ENCODE measurements around the gene MINDY4.
A peak's percentile ranks its signal among the peaks of the same experiment; 100 is the strongest.

Gene MINDY4

DNA sequence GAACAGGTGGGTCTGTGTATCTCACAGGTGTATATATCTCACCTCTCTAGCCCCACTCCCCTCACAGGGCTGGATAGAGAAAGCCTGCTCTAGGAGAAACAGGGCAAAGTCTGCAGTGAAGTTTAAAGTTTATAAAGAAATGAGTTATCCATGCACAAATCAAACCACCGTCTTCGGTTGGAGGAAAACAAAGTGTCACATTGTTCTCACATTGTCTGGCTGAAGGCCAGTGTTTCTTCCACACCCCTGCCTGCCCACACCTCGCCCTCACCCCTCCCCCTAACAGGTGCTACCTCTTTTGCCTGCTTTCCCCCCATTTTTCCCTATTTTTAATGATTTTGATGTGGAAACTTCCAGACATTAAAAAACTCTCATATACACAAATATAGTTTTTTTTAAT, 166.2 kb downstream of the MINDY4 start:
- H3K4me3 ChIP-seq (ENCODE audit: low read length) = no peak overlapping the region
- TF ChIP-seq, protein P1, sequence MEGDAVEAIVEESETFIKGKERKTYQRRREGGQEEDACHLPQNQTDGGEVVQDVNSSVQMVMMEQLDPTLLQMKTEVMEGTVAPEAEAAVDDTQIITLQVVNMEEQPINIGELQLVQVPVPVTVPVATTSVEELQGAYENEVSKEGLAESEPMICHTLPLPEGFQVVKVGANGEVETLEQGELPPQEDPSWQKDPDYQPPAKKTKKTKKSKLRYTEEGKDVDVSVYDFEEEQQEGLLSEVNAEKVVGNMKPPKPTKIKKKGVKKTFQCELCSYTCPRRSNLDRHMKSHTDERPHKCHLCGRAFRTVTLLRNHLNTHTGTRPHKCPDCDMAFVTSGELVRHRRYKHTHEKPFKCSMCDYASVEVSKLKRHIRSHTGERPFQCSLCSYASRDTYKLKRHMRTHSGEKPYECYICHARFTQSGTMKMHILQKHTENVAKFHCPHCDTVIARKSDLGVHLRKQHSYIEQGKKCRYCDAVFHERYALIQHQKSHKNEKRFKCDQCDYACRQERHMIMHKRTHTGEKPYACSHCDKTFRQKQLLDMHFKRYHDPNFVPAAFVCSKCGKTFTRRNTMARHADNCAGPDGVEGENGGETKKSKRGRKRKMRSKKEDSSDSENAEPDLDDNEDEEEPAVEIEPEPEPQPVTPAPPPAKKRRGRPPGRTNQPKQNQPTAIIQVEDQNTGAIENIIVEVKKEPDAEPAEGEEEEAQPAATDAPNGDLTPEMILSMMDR (conservative IDR thresholded peaks at IDR 0.05; ENCODE audit: low read depth, low read length) = no peak
- no peak for DNase-seq (ENCODE audit: low read depth)

DNA sequence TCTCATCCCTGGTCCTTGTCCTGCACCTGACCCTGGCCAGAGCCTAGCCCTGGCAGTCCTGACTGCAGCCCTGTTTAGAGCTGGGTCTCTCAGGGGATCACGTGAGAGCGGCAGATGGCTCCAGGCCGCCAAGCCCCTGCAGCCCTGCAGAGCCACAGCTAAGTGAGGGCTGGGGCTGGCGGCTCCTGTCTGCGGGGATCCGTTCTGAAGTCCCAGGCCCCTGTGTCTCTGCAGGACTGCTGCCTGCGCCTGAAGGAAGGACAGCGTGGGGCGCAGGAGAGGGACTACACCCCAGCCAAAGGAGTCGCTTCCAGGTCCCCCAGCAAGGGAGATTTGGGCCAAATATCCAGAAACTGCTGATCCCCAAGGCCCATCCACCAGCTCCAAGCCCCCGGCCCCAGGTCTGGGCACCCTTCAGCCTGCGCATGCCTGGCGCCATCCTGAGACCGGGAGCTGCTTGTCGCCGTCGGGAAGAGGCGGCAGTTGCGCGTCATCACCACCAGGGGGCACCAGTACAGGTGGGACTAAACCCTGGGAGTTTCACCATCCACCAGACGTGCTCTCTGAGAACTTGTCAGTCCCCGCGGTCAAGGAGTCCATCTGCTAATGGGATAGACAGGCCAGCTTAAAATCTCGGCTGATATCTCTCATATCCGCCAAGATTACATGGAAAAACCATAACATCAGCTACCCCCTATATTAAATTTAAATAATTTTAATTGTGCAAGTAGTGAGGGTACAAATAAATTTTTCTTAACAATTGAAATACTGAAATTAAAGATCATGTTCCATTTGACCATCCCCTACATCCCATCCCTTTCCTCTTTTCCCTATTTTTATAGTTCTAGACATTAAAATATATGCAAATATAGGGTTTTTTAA, 167.5 kb downstream of the MINDY4 start:
- H3K4me3 ChIP-seq (ENCODE audit: low read length) = peak overlapping the region; percentile 42
- DNase-seq (ENCODE audit: low read depth) = no peak
- TF ChIP-seq, protein P1 (conservative IDR thresholded peaks at IDR 0.05; ENCODE audit: low read depth, low read length) = peak; percentile 98

- TF ChIP-seq, protein P1 (conservative IDR thresholded peaks at IDR 0.05; ENCODE audit: low read depth, low read length) = no peak
- no peak for DNase-seq (ENCODE audit: low read depth)
- no peak overlapping the region for H3K4me3 ChIP-seq (ENCODE audit: low read length)
Measured at GRCh38 chr7:30941582-30942323, 170.5 kb downstream of the MINDY4 start.
